WTC11 (cell line): ENCODE measurements around the gene SAA1. TPM values are rescaled to one million over a fixed set of nuclear protein-coding genes. Genes with fewer than 3 reads are reported as not detected.

Experiments
- total RNA-seq: library from RNA; stranded (reverse); gene quantifications from 3 replicates; pipeline ENCODE4 v1.2.3, GENCODE V29; 2021

The SAA1 gene
- total RNA-seq, 1 experiment from 2014 or later, result 7.7 TPM

Other genes with a start within 250 kb of the SAA1 start
- gene TPH1, start 220.0 kb upstream of the SAA1 start, total RNA-seq, result 0.07 to 0.14 TPM (median 0.11 TPM) in 3 replicates
- 38.1 to 40.9 TPM (median 39.8 TPM) in 3 replicates for gene SAAL1, start 160.2 kb upstream of the SAA1 start, total RNA-seq
- gene MRGPRX3, start 133.7 kb upstream of the SAA1 start, total RNA-seq, result not detected in 3 replicates
- not detected in 3 replicates for gene MRGPRX4, start 93.4 kb upstream of the SAA1 start, total RNA-seq
- gene SAA4, start 29.5 kb upstream of the SAA1 start, total RNA-seq, result 0.44 to 0.50 TPM in 2 of 3 replicates, not detected in the other
- gene SAA2, start 17.6 kb upstream of the SAA1 start, total RNA-seq, result 4.1 to 8.2 TPM (median 5.0 TPM) in 3 replicates
- gene HPS5, start 55.9 kb downstream of the SAA1 start, total RNA-seq, result 14.9 to 15.3 TPM (median 15.0 TPM) in 3 replicates
- gene GTF2H1, start 56.3 kb downstream of the SAA1 start, total RNA-seq, result 21.0 to 24.1 TPM (median 23.0 TPM) in 3 replicates
- 644 to 1,009 TPM (median 1,007 TPM) in 3 replicates for gene LDHA, start 128.3 kb downstream of the SAA1 start, total RNA-seq
- 0.27 TPM in 1 of 3 replicates, not detected in the others for gene LDHC, start 146.1 kb downstream of the SAA1 start, total RNA-seq
- gene LDHAL6A, start 189.6 kb downstream of the SAA1 start, total RNA-seq, result not detected in 3 replicates